HL-60 (cell line): ENCODE measurements around the gene CTXN3.

ENCODE experiments used
- DNase-seq, 2 experiments: peaks; one replicate each; pipeline ENCODE4 v3.0.0-alpha.2; 2010 to 2020; ENCODE audit warnings: low read depth in 1 of 2, low spot score in 1 of 2
- H3K27ac ChIP-seq: fragments of 250-450 bp; sonication (Bioruptor Pico); replicated peaks from 2 replicates; pipeline ENCODE4 v1.5.1; 2020; ENCODE audit warnings: mild to moderate bottlenecking, moderate library complexity
- H3K27me3 ChIP-seq: fragments of 250-450 bp; sonication (Bioruptor Pico); 2 replicates; pipeline ENCODE4 v1.5.1; 2021; ENCODE audit warnings: mild to moderate bottlenecking, moderate library complexity; ENCODE audit not compliant: insufficient read depth, poor library complexity, severe bottlenecking
- H3K4me3 ChIP-seq: replicated peaks from 2 replicates; pipeline ENCODE4 v1.5.1; 2011; ENCODE audit warnings: mild to moderate bottlenecking, control low read depth, low read length; ENCODE audit not compliant: insufficient read depth
- GABPA ChIP-seq: IDR thresholded peaks from 2 replicates; pipeline ENCODE4 v1.6.1; 2012; ENCODE audit warnings: low read depth
- POLR2AphosphoS5 ChIP-seq: IDR thresholded peaks from 2 replicates; pipeline ENCODE4 v1.6.1; 2012; ENCODE audit warnings: low read depth
- REST ChIP-seq: IDR thresholded peaks from 2 replicates; pipeline ENCODE4 v1.6.1; 2012; ENCODE audit warnings: low read depth; ENCODE audit not compliant: insufficient replicate concordance
- SPI1 ChIP-seq: IDR thresholded peaks from 2 replicates; pipeline ENCODE4 v1.6.1; 2012; ENCODE audit warnings: low read depth, mild to moderate bottlenecking, borderline replicate concordance
- TF ChIP-seq, protein P1 (sequence below): IDR thresholded peaks from one replicate; pipeline ENCODE4 v1.5.1; 2011; ENCODE audit warnings: low read length, control low read depth, inconsistent platforms; ENCODE audit not compliant: insufficient read depth

The CTXN3 gene

DNA sequence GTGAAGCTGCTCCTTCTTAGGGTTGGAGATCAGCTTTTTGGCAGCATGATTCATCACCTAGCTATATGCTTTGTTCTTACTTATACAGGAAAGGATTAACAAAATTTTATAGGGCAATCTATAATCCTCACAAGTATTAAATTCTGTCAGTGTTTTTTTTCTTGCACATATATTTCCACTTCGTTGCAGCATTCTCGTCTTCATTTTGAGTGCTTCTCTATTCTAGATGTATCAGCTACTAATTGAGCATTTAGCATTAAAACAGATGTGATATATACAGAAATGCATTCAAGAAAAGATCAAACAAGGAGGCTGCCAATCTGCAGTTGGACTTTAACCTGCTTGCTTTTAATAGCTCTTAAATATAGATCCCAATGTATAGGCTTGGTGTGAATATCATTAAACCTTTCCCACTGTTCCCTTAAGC is 3.6 kb upstream of the CTXN3 start:
- DNase-seq, result no peak
- no peaks in the 10 kb centered on the region for H3K27me3 ChIP-seq
- H3K4me3 ChIP-seq, result no peak overlapping the region
- no peak overlapping the region for H3K27ac ChIP-seq
- TF ChIP-seq REST (no peak), POLR2AphosphoS5 (no peak)
- TF ChIP-seq, protein P1, sequence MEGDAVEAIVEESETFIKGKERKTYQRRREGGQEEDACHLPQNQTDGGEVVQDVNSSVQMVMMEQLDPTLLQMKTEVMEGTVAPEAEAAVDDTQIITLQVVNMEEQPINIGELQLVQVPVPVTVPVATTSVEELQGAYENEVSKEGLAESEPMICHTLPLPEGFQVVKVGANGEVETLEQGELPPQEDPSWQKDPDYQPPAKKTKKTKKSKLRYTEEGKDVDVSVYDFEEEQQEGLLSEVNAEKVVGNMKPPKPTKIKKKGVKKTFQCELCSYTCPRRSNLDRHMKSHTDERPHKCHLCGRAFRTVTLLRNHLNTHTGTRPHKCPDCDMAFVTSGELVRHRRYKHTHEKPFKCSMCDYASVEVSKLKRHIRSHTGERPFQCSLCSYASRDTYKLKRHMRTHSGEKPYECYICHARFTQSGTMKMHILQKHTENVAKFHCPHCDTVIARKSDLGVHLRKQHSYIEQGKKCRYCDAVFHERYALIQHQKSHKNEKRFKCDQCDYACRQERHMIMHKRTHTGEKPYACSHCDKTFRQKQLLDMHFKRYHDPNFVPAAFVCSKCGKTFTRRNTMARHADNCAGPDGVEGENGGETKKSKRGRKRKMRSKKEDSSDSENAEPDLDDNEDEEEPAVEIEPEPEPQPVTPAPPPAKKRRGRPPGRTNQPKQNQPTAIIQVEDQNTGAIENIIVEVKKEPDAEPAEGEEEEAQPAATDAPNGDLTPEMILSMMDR, result no peak

DNA sequence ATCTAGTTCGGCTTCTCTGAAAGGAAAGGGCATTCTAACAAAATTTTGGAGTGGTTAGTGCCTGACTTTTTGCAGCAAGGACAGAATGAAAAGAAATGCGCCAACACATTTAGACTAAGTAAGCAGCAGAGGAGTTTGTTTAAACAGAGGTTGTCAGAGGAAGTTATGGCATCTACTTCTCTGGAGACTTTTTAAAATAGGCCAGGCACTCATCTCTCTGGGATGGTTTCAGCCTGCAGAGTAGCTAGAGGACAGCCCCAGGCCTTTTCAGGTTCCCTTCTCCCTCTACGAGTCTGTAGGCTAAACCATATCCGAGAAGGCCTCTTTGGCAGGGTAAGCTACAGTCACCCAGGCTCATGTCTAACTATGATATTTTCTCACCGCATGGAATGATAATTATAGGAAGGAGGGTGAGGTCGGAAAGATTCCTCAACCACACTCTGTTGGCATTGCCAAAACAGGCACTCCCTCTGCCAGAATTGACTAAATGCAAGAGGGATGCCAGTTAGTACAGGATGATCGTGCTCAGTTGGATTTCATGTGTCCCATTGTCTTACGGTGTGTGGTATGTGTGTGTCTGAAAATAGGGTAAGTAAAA is 1.4 kb upstream of the CTXN3 start:
- TF ChIP-seq REST, result no peak
- no peak for TF ChIP-seq POLR2AphosphoS5
- TF ChIP-seq, protein P1, result no peak
- no peak for TF ChIP-seq GABPA
- no peak for TF ChIP-seq SPI1
- Histone ChIP-seq H3K4me3 (no peak overlapping the region), H3K27ac (no peak overlapping the region), H3K27me3 (no peaks in the 10 kb centered on the region)
- DNase-seq, result no peak

DNA sequence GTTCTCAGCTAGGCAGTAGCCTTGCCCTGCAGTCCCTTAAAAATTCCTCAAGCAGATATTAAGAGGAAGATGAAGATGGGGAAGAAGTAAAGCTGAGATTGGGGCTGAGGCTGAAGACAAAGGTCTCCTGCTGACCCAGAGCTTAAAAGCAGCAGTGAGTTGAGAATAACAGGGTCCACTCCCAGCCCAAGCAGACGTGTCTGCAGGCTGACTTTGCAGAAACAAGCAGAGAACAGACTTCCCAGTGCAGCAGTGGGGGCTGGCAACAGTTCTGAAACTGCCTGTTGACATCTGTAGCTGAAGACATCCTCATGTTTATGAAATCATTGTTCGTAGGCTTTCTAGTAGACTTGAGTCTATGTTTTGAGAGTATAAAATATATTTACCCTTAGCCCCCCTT is 1.1 kb downstream of the CTXN3 start:
- no peak overlapping the region for H3K4me3 ChIP-seq
- TF ChIP-seq, protein P1, result no peak
- no peak for TF ChIP-seq REST
- no peak for TF ChIP-seq SPI1
- no peak for TF ChIP-seq GABPA
- no peak for TF ChIP-seq POLR2AphosphoS5
- H3K27ac ChIP-seq, result no peak overlapping the region
- H3K27me3 ChIP-seq, result no peaks in the 10 kb centered on the region
- DNase-seq, result no peak
